ENCODE results near the gene SH3TC1.
A peak's percentile ranks its signal among the peaks of the same experiment; 100 is the strongest.

The SH3TC1 gene

GRCh38 chr4:8216443-8217245, 17.6 kb downstream of the SH3TC1 start:
- TF ChIP-seq CTCF (IDR thresholded peaks at IDR 0.05; ENCODE audit: extremely low read depth, missing control alignments), result no peak
- no peak for DNase-seq (ENCODE audit: low spot score)

- no peak for TF ChIP-seq CTCF (IDR thresholded peaks at IDR 0.05; ENCODE audit: extremely low read depth, missing control alignments)
- DNase-seq (ENCODE audit: low spot score), result no peak
Measured at GRCh38 chr4:8217246-8217511, 18.1 kb downstream of the SH3TC1 start.

- DNase-seq (ENCODE audit: low spot score), result no peak
- no peak for TF ChIP-seq CTCF (IDR thresholded peaks at IDR 0.05; ENCODE audit: extremely low read depth, missing control alignments)
Measured at GRCh38 chr4:8217871-8218270, 18.8 kb downstream of the SH3TC1 start.

GRCh38 chr4:8218371-8219031, 19.4 kb downstream of the SH3TC1 start:
- no peak for DNase-seq (ENCODE audit: low spot score)
- TF ChIP-seq CTCF (IDR thresholded peaks at IDR 0.05; ENCODE audit: extremely low read depth, missing control alignments), result no peak

- no peak for TF ChIP-seq CTCF (IDR thresholded peaks at IDR 0.05; ENCODE audit: extremely low read depth, missing control alignments)
- DNase-seq (ENCODE audit: low spot score), result no peak
Measured at GRCh38 chr4:8219236-8219635, 20.1 kb downstream of the SH3TC1 start.

- TF ChIP-seq CTCF (IDR thresholded peaks at IDR 0.05; ENCODE audit: extremely low read depth, missing control alignments), result no peak
- DNase-seq (ENCODE audit: low spot score), result no peak
Measured at GRCh38 chr4:8220661-8221450, 21.8 kb downstream of the SH3TC1 start.

GRCh38 chr4:8221476-8221875, 22.4 kb downstream of the SH3TC1 start:
- DNase-seq (ENCODE audit: low spot score), result peak; percentile 67
- no peak for TF ChIP-seq CTCF (IDR thresholded peaks at IDR 0.05; ENCODE audit: extremely low read depth, missing control alignments)
